Stimulated activated CD4-positive, alpha-beta T cell treated with anti-CD3 and anti-CD28 coated beads, TNF-alpha, amount 100 ng/mL, for 48 hours (primary cell): Measurements from ENCODE around the gene FBXO22.
"Not testable (repeated sequence)": the region's sequence is repeated elsewhere in the genome, so short reads cannot be mapped to it uniquely, and the experiment has no call there.

Source experiments
- DNase-seq, 3 donors: peaks; one replicate each; pipeline ENCODE4 v3.0.0-alpha.2; 2020; ENCODE audit warnings: low read depth in 3 of 3

Gene FBXO22

DNA sequence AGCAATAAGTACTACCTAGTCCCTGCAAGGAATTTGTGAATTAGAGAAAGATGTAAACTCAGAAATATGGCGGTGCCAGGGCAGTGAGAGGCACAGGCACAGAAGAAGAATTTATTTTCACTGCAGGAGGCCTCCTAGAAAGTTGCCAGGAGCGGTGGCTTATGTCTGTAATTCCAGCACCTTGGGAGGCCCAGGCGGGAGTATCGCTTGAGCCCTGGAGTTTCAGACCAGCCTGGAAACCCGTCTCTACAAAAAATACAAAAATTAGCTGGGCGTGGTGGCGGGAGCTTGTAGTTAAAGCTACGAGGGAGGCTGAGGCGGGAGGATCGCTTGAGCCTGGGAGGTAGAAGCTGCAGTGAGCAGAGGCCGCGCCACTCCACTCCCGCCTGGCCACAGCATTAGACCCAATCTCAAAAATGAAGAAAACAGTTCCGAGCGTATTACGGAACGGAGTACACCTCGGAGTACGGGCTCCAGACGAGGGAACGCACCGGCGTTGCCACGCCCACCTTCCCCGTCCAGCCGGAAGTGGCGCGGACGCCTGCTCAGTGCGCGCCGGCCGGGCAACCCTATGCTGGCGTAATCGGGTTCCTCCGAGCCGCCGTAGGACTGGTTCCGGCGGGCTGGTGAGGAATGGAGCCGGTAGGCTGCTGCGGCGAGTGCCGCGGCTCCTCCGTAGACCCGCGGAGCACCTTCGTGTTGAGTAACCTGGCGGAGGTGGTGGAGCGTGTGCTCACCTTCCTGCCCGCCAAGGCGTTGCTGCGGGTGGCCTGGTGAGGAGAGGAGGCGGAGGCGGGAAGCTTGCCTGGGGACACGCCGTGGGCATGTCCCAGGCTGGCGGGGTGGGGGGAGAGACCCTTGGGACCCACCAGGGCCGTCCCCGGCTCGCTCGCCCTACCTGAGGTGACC, at the start of gene FBXO22:
FBXO22 (plus strand) TSS at position 548 of the 909 bp plus-strand sequence; CDS start at position 634, 86 bp downstream.
- peak; percentile 86 to 88 (median 88) for DNase-seq

DNA sequence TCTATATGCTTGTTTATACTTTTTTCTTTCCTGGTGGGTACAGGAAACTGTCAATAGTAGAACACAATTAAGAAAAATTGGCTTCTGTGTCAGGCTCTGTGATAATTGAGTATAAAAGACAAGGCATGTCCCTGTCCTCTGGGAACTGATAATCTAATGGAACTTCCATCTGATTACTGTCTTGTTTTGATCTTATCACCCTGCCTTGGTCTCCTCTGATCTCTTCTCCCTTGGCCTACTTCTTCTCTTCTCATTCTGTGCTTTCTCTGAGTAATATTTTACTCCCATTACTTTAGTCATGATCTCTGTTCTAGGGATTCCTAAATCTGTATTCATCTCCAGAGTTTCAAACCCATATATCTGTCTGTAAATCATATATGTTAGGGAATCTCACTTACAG, 45.8 kb upstream of the FBXO22 start:
- DNase-seq, result no peak

GRCh38 chr15:75861750-75862402, 41.8 kb upstream of the FBXO22 start:
- DNase-seq, result no peak

DNA sequence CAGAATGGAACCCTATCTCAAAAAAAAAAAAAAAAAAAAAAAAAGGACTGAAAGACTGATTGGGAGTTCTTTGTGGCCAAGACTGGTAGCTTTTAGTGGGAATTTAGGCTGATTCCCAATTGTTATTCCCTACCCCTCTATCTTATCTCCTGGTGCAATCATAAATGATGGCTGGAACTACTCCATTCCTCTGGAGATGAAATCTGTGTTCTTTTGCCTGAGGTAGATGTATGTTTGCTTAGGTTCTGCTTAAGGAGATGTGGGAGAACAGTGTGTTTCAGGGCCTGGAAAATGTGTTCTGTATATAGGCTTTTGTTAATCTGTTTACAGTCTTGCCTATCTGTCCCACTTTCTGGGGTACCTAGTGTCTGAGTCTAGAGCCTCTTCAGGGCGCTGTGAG, 40.9 kb upstream of the FBXO22 start:
- no peak for DNase-seq

DNA sequence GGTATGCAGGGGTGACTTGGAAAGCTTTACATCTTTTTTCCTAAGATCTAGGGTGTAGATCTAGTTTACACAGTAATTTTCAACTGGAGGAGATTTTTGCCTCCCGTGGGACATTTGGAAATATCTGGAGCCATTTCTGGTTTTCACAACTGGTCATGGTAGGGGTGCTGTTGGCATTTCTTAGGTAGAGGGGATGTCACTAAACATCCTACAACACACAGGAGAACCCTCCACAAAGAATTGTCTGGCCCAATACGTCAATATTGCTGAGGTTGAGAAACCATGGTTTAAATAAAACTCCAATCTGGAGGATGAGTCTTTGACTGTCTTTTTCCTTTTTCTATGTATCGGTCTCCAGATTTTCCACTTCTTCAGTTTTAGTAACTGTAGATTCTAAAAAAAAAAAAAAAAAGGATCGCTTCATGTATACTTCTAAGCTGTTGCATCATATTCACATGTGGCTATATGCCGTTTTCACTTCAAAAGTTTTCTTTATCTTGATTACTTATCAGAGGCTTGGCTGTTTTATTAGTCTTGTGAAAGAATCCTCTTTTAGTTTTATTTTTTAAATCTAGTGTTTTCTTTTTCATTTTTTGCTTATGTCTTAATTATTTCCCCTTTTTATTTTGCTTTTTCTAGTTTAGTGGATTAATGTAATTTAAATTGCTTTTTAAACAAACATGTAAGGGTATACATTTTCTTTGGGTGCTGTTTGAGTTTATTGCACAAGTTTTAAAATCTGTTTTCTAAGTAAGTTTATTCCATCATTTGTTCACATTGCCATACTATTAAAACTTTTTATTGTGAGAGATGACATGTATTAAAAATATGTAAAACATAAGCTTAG, 39.2 kb upstream of the FBXO22 start:
- no peak for DNase-seq

- DNase-seq, result not testable (repeated sequence)
Measured at GRCh38 chr15:75866045-75866444, 37.6 kb upstream of the FBXO22 start.

DNA sequence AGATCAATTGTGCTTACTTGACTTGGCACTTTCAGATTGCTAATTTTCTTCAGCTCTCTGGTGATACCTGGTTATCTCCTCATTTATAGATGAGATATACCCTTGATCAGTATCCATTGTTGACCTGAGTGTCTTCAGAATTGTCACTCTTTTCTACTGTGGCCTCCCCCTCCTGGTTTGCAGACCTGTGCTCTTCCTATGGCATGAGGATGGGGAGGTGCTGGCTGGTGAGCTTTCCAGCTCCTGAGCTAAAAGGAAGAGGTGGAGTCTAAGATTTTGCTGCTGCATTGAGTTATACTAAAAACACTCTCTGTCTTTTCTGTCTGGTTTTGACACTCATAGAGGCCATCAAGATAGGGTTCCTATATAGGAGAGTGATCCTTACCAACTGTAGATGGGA, 36.8 kb upstream of the FBXO22 start:
- no peak for DNase-seq

DNA sequence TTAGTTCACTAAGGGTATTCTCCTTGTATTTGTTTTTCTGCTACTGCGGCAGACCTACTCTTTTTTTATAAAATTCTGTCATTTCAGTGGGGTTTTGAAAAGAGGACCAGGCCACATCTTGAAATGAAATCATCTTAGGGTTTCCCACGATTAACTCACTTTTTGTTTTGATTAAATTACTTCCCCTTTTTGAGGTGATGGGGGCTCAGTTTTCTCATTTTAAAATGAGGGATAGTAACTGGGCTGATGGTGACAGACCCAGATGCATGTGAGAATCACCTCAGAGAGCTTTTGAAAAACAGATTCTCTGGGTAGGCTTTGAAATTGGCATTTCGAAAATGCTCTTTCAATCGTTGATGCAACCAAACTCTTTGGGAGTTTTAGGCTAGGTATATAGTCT, 36.2 kb upstream of the FBXO22 start:
- no peak for DNase-seq

DNA sequence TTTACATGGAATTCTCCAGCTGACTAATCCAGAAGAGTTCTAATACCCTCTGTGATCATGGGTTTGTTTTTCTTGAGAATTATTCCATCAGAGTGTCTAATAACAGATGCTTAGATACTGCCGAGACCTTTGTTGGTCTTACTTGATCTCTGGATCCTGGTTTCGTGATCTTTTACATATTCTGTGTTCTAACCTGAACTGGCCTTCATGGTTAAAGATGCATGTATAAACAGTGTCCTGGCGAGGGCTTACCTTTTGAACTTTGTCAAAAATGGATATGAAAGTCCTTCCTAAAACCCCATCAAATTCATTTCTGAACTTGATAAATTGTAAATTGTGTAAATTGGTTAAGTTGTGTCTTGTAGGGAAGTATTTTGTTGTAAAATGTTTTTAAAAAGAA, 35.7 kb upstream of the FBXO22 start:
- DNase-seq, result no peak

- no peak for DNase-seq
Measured at GRCh38 chr15:75869446-75869845, 34.2 kb upstream of the FBXO22 start.

- DNase-seq, result not testable (repeated sequence)
Measured at GRCh38 chr15:75871589-75871988, 32.1 kb upstream of the FBXO22 start.

DNA sequence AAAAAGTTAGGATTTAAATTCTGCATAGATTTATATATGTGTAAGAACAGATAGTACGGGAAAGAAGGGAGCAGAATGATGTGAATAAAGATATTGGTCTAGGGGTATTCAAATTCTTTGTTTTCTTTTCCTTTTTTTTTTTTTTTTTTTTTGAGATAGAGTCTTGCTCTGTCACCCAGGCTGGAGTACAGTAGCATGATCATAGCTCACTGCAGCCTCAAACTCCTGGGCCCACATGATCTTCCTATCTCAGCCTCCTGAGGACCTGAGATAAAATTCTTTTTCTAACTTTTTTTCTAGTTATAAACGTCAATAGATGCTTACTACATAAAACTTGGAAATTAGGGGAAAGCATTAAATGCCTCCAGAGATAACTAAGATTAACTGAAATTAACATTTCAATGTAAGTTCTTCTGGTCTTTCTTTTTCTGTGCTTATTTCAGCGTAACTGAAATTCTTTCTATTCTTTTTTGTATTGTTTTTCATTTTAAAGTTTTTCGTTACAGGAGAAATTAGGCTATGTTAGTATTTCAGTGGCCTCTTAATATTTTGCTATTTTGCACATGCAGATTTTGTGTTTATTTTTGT, 31.2 kb upstream of the FBXO22 start:
- no peak for DNase-seq

- DNase-seq, result no peak
Measured at GRCh38 chr15:75884041-75884440, 19.6 kb upstream of the FBXO22 start.

DNA sequence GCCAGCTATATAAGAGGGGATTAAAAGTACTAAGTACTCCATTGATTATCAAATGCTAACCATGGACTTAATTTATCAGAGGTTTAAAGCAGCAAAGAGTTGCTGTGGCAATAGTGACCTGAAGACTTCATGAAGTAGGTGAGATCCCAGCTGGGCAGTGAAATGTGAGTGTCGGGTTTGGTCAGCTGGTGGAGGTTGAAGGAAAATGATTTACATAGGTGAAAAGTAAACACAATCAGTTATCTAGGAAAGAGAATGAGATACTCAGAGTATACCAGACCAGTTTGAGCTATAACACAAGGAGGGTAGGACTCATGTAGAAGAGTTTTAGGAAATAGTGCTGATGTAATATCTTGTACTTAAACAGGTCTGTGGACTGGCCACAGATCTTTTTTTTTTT, 16.5 kb upstream of the FBXO22 start:
- DNase-seq, result no peak

GRCh38 chr15:75891895-75892294, 11.8 kb upstream of the FBXO22 start:
- DNase-seq, result no peak

GRCh38 chr15:75895731-75896130, 7.9 kb upstream of the FBXO22 start:
- no peak for DNase-seq

DNA sequence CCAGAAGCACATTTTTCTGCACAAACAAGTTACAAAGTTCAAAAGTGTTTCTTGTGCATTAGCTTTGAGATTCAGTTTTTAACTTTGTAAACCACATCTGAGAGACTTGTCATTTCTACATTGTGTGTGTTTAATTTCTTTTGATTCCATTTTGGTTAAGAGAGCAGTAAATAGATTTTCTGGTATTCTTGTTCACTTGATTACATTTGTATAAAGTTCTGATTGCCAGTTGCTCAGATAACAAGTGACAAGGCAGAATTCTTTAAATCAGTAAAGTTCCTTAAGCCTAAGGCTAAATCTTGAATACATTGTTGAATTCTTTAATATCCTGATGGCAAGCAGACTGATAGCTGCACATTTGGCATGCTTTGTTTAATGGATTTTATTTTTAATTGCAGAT, 3.1 kb upstream of the FBXO22 start:
- DNase-seq, result no peak

GRCh38 chr15:75902129-75902557, 1.5 kb upstream of the FBXO22 start:
- DNase-seq, result no peak

DNA sequence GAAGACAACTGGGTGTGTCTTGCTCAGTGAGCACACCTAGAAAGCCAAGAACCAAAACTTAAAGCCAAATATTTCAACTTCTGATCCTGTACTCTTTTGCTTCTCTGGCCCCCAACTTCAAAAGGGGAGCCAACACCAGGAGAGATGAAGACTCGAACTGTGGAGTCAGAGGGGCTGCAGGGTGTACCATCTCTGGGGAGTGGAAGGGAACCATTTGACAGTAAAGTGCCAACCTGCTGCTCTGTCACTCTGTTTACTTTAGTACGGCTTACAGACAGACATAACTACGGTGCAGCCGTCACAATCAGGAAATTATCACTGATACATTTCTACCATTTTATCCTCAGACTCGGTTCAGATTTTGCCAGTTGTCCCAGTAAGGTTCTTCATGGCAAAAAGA, 1.6 kb downstream of the FBXO22 start:
- DNase-seq, result no peak

DNA sequence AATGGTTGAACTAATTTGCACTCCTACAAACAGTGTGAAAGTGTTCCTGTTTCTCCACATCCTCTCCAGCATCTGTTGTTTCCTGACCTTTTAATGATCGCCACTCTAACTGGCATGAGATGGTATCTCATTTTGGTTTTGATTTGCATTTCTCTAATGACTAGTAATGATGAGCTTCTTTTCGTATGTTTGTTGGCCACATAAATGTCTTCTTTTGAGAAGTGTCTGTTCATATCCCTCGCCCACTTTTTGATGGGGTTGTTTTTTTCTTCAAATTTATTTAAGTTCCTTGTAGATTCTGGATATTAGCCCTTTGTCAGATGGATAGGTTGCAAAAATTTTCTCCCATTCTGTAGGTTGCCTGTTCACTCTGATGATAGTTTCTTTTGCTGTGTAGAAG, 6.7 kb downstream of the FBXO22 start:
- DNase-seq, result not testable (repeated sequence)

- DNase-seq, result no peak
Measured at GRCh38 chr15:75916978-75917377, 13.3 kb downstream of the FBXO22 start.

GRCh38 chr15:75918135-75918534, 14.5 kb downstream of the FBXO22 start:
- DNase-seq, result no peak
